HL-60 (cell line): ENCODE data around the gene SLC12A8.

Experiments
- DNase-seq, 2 experiments: peaks; one replicate each; pipeline ENCODE4 v3.0.0-alpha.2; 2010 to 2020; ENCODE audit warnings: low read depth in 1 of 2, low spot score in 1 of 2
- H3K27ac ChIP-seq: fragments of 250-450 bp; sonication (Bioruptor Pico); replicated peaks from 2 replicates; pipeline ENCODE4 v1.5.1; 2020; ENCODE audit warnings: mild to moderate bottlenecking, moderate library complexity
- H3K27me3 ChIP-seq: fragments of 250-450 bp; sonication (Bioruptor Pico); 2 replicates; pipeline ENCODE4 v1.5.1; 2021; ENCODE audit warnings: mild to moderate bottlenecking, moderate library complexity; ENCODE audit not compliant: insufficient read depth, poor library complexity, severe bottlenecking
- H3K4me3 ChIP-seq: replicated peaks from 2 replicates; pipeline ENCODE4 v1.5.1; 2011; ENCODE audit warnings: mild to moderate bottlenecking, control low read depth, low read length; ENCODE audit not compliant: insufficient read depth
- GABPA ChIP-seq: IDR thresholded peaks from 2 replicates; pipeline ENCODE4 v1.6.1; 2012; ENCODE audit warnings: low read depth
- POLR2AphosphoS5 ChIP-seq: IDR thresholded peaks from 2 replicates; pipeline ENCODE4 v1.6.1; 2012; ENCODE audit warnings: low read depth
- SPI1 ChIP-seq: IDR thresholded peaks from 2 replicates; pipeline ENCODE4 v1.6.1; 2012; ENCODE audit warnings: low read depth, mild to moderate bottlenecking, borderline replicate concordance
- TF ChIP-seq, protein P1 (sequence below): IDR thresholded peaks from one replicate; pipeline ENCODE4 v1.5.1; 2011; ENCODE audit warnings: low read length, control low read depth, inconsistent platforms; ENCODE audit not compliant: insufficient read depth
- TF ChIP-seq, protein P2 (sequence below): IDR thresholded peaks from 2 replicates; pipeline ENCODE4 v1.6.1; 2012; ENCODE audit warnings: low read depth; ENCODE audit not compliant: insufficient replicate concordance

Gene SLC12A8

GRCh38 chr3:125142420-125142778 lies 70.1 kb downstream of the SLC12A8 start:
- DNase-seq = no peak
- H3K27me3 ChIP-seq = peaks cover 3% of the 10 kb centered on the region
- no peak overlapping the region for H3K27ac ChIP-seq
- TF ChIP-seq GABPA = no peak
- no peak for TF ChIP-seq SPI1
- no peak for TF ChIP-seq POLR2AphosphoS5
- TF ChIP-seq, protein P1, sequence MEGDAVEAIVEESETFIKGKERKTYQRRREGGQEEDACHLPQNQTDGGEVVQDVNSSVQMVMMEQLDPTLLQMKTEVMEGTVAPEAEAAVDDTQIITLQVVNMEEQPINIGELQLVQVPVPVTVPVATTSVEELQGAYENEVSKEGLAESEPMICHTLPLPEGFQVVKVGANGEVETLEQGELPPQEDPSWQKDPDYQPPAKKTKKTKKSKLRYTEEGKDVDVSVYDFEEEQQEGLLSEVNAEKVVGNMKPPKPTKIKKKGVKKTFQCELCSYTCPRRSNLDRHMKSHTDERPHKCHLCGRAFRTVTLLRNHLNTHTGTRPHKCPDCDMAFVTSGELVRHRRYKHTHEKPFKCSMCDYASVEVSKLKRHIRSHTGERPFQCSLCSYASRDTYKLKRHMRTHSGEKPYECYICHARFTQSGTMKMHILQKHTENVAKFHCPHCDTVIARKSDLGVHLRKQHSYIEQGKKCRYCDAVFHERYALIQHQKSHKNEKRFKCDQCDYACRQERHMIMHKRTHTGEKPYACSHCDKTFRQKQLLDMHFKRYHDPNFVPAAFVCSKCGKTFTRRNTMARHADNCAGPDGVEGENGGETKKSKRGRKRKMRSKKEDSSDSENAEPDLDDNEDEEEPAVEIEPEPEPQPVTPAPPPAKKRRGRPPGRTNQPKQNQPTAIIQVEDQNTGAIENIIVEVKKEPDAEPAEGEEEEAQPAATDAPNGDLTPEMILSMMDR = no peak
- TF ChIP-seq, protein P2, sequence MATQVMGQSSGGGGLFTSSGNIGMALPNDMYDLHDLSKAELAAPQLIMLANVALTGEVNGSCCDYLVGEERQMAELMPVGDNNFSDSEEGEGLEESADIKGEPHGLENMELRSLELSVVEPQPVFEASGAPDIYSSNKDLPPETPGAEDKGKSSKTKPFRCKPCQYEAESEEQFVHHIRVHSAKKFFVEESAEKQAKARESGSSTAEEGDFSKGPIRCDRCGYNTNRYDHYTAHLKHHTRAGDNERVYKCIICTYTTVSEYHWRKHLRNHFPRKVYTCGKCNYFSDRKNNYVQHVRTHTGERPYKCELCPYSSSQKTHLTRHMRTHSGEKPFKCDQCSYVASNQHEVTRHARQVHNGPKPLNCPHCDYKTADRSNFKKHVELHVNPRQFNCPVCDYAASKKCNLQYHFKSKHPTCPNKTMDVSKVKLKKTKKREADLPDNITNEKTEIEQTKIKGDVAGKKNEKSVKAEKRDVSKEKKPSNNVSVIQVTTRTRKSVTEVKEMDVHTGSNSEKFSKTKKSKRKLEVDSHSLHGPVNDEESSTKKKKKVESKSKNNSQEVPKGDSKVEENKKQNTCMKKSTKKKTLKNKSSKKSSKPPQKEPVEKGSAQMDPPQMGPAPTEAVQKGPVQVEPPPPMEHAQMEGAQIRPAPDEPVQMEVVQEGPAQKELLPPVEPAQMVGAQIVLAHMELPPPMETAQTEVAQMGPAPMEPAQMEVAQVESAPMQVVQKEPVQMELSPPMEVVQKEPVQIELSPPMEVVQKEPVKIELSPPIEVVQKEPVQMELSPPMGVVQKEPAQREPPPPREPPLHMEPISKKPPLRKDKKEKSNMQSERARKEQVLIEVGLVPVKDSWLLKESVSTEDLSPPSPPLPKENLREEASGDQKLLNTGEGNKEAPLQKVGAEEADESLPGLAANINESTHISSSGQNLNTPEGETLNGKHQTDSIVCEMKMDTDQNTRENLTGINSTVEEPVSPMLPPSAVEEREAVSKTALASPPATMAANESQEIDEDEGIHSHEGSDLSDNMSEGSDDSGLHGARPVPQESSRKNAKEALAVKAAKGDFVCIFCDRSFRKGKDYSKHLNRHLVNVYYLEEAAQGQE = no peak
- peak overlapping the region; percentile 22; the same call in 1 of the 2 replicates for H3K4me3 ChIP-seq

DNA sequence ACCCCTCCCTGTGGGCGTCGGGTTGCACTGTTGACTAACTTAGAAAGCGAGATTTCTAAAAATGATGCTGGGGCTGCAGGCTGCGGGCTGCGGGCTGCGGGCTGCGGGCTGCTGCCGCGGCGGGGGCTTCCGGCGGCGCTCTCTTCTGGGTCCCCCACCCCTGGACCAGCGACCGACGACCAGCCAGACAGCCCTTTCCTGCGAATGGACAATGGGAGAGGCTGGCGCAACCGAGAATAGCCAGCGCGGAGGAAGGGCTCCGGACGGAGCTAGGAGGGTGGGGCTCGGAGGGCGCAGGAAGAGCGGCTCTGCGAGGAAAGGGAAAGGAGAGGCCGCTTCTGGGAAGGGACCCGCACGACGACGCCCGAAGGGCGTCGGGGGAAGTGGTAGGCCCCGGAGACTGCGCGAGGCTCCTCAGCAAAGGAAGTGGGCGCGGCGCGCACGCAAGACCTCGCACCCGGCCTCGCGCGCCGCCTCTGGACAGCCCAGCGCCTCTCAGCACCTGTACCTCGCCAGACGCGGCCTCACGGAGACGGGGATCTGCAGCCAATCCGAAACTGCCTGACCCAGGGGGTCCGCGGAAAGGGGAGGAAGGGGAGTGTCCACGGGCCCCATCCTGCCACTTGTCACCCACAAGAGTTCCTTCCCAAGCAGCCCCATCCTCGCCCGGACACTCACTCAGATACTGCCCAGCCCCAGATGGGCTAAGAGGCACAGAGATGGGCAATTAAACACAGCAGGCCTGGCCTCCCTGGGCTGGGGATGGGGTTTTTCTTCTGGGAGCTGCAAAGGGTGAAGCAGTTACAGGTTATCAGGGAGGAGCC lies 70.7 kb downstream of the SLC12A8 start:
- Histone ChIP-seq H3K4me3 (peak overlapping the region; percentile 22), H3K27ac (no peak overlapping the region), H3K27me3 (peaks cover 3% of the 10 kb centered on the region)
- DNase-seq = peak; percentile 44 to 72
- peak; percentile 30; the same call in 1 of the 2 replicates for TF ChIP-seq SPI1
- TF ChIP-seq, protein P2 = no peak

DNA sequence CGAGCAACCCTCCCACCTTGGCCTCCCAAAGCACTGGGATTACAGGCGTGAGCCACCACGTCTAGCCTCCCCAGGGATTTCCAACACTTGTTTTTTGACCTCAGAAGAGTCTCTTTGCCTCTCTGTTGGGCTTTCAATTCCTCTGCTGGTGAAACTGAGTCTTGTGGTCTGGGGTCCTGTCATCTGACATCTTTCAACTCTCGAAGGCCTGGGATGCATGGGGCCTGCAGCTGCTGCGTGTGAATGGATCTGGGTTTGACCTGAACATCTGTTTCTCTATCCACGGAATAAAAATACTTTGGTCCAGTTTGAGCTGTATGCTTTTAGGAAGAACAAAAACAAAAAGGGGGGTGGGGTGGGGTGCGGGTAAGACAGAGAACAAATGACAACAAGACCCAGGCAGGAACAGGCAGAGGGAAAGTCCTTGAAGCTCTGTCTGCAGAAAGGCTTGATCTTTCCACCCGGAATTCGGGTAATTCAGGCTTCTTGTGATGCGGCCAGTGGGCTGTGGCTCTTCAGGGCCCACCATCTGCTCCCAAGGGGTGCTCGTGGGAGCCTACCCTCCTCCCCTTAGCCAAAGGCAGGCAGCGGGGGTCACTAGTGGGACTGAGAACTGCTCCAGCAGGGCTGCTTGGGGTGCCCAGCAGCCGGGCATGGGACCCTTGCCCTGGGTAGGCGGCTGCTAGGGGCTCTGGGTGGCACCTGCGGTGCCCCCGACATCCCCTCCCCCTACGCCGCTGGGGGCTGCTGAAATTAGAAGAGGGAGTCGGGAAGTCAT lies 71.5 kb downstream of the SLC12A8 start:
- peaks cover 3% of the 10 kb centered on the region for H3K27me3 ChIP-seq
- TF ChIP-seq POLR2AphosphoS5 = no peak
- TF ChIP-seq SPI1 = no peak
- TF ChIP-seq, protein P1 = no peak
- TF ChIP-seq GABPA = no peak
- TF ChIP-seq, protein P2 = no peak
- DNase-seq = no peak
- no peak overlapping the region for H3K27ac ChIP-seq
- H3K4me3 ChIP-seq = no peak overlapping the region
